ENCODE measurements around the gene SIGLEC8.

SIGLEC8 gene

GRCh38 chr19:51460164-51460992 lies 2.1 kb upstream of the SIGLEC8 start:
- no peak overlapping the region for H3K4me3 ChIP-seq (ENCODE audit: low read depth, low read length)
- TF ChIP-seq CTCF (IDR thresholded peaks at IDR 0.05; ENCODE audit: insufficient read depth, low read depth, low read length, missing control alignments) = no peak
- DNase-seq (ENCODE audit: low read depth) = no peak

GRCh38 chr19:51458899-51459505 lies 748 bp upstream of the SIGLEC8 start:
- H3K4me3 ChIP-seq (ENCODE audit: low read depth, low read length) = no peak overlapping the region
- DNase-seq (ENCODE audit: low read depth) = no peak
- no peak for TF ChIP-seq CTCF (IDR thresholded peaks at IDR 0.05; ENCODE audit: insufficient read depth, low read depth, low read length, missing control alignments)

GRCh38 chr19:51457351-51458013 lies 772 bp downstream of the SIGLEC8 start:
- no peak for DNase-seq (ENCODE audit: low read depth)
- no peak for TF ChIP-seq CTCF (IDR thresholded peaks at IDR 0.05; ENCODE audit: insufficient read depth, low read depth, low read length, missing control alignments)
- H3K4me3 ChIP-seq (ENCODE audit: low read depth, low read length) = no peak overlapping the region

GRCh38 chr19:51456541-51457290 lies 1.5 kb downstream of the SIGLEC8 start:
- TF ChIP-seq CTCF (IDR thresholded peaks at IDR 0.05; ENCODE audit: insufficient read depth, low read depth, low read length, missing control alignments) = no peak
- no peak overlapping the region for H3K4me3 ChIP-seq (ENCODE audit: low read depth, low read length)
- DNase-seq (ENCODE audit: low read depth) = no peak

- H3K4me3 ChIP-seq (ENCODE audit: low read depth, low read length) = no peak overlapping the region
- DNase-seq (ENCODE audit: low read depth) = no peak
- TF ChIP-seq CTCF (IDR thresholded peaks at IDR 0.05; ENCODE audit: insufficient read depth, low read depth, low read length, missing control alignments) = no peak
Measured at GRCh38 chr19:51450730-51451307, 7.4 kb downstream of the SIGLEC8 start.

- H3K4me3 ChIP-seq (ENCODE audit: low read depth, low read length) = no peak overlapping the region
- peak; percentile 12 for DNase-seq (ENCODE audit: low read depth)
- no peak for TF ChIP-seq CTCF (IDR thresholded peaks at IDR 0.05; ENCODE audit: insufficient read depth, low read depth, low read length, missing control alignments)
Measured at GRCh38 chr19:51448411-51449016, 9.7 kb downstream of the SIGLEC8 start.
